HepG2 (cell line): ENCODE results near the gene CYBC1. TPM values are rescaled to one million over a fixed set of nuclear protein-coding genes. Genes with fewer than 3 reads are reported as not detected.

Experiments used
- CHD2 ChIP-seq: IDR thresholded peaks from 2 replicates; pipeline ENCODE4 v1.6.1; 2011; ENCODE audit warnings: low read depth, low read length, improper control_type of control experiment
- DNMT1 ChIP-seq: sonication (generic); formaldehyde crosslinking; IDR thresholded peaks from 2 replicates; pipeline ENCODE4 v1.5.1; 2020; ENCODE audit warnings: mild to moderate bottlenecking, missing genetic modification reagents
- EEA1 ChIP-seq: sonication (generic); formaldehyde crosslinking; IDR thresholded peaks from 2 replicates; pipeline ENCODE4 v1.5.1; 2020; ENCODE audit warnings: mild to moderate bottlenecking, missing genetic modification reagents, borderline replicate concordance
- KLF6 ChIP-seq: IDR thresholded peaks from 2 replicates; pipeline ENCODE4 v1.8.0; 2016; ENCODE audit warnings: missing biosample characterization, missing genetic modification reagents
- NFYC ChIP-seq: IDR thresholded peaks from 2 replicates; pipeline ENCODE4 v1.6.1; 2016; ENCODE audit warnings: missing genetic modification reagents, missing compliant biosample characterization
- SMARCC2 ChIP-seq: fragments of 450-650 bp; IDR thresholded peaks from 2 replicates; pipeline ENCODE4 v1.6.1; 2017; ENCODE audit warnings: antibody characterized with exemption, mild to moderate bottlenecking
- SMYD3 ChIP-seq: sonication (generic); formaldehyde crosslinking; IDR thresholded peaks from 2 replicates; pipeline ENCODE4 v1.8.1; 2023; ENCODE audit warnings: mild to moderate bottlenecking, missing genetic modification reagents
- SNAI1 ChIP-seq: sonication (generic); formaldehyde crosslinking; IDR thresholded peaks from 2 replicates; pipeline ENCODE4 v1.5.0; 2020; ENCODE audit warnings: mild to moderate bottlenecking, missing genetic modification reagents, borderline replicate concordance
- ZBTB43 ChIP-seq: sonication (generic); formaldehyde crosslinking; conservative IDR thresholded peaks from 2 replicates; pipeline ENCODE4 v1.4.0; 2020; ENCODE audit warnings: missing genetic modification reagents
- ZNF296 ChIP-seq: sonication (generic); formaldehyde crosslinking; conservative IDR thresholded peaks from 2 replicates; pipeline ENCODE4 v1.5.0; 2020; ENCODE audit warnings: mild to moderate bottlenecking, missing genetic modification reagents
- ZNF562 ChIP-seq: sonication (generic); formaldehyde crosslinking; IDR thresholded peaks from 2 replicates; pipeline ENCODE4 v1.8.0; 2022; ENCODE audit warnings: missing genetic modification reagents, borderline replicate concordance
- ZNF589 ChIP-seq: sonication (generic); formaldehyde crosslinking; conservative IDR thresholded peaks from 2 replicates; pipeline ENCODE4 v1.8.0; 2022; ENCODE audit warnings: mild to moderate bottlenecking, moderate library complexity, missing genetic modification reagents
- ZNF615 ChIP-seq: sonication (generic); formaldehyde crosslinking; IDR thresholded peaks from 2 replicates; pipeline ENCODE4 v1.5.0; 2020; ENCODE audit warnings: mild to moderate bottlenecking, missing genetic modification reagents, borderline replicate concordance
- ZNF619 ChIP-seq: sonication (generic); formaldehyde crosslinking; IDR thresholded peaks from 2 replicates; pipeline ENCODE4 v1.4.0; 2020; ENCODE audit warnings: mild to moderate bottlenecking, missing genetic modification reagents
- ZNF652 ChIP-seq: IDR thresholded peaks from 2 replicates; pipeline ENCODE4 v1.6.1; 2016; ENCODE audit warnings: low read depth, borderline replicate concordance
- polyA plus RNA-seq, 8 experiments: library from polyadenylated mRNA; depleted of rRNA in 3 of 8; stranded (reverse) in 7 of 8; unstranded in 1 of 8; fragments of >200 nt; fragmentation: Illumina TruSeq in 4 of 8; extraction: Trizol in 4 of 8; gene quantifications; 2 replicates each; pipeline versions ENCODE4 v1.2.1 to v1.2.3, GENCODE V29; 2011 to 2016; ENCODE audit warnings: low read depth in 4 of 8, missing spikeins in 1 of 8, mixed read lengths in 1 of 8; ENCODE audit not compliant: insufficient read depth in 1 of 8
- total RNA-seq, 5 experiments: library from RNA; depleted of rRNA; stranded (reverse); fragments of >200 nt; fragmentation: Illumina TruSeq; extraction: Trizol; gene quantifications; 2 replicates each; pipeline ENCODE4 v1.2.3, GENCODE V29; 2016; ENCODE audit warnings: low read depth in 1 of 5
- TF ChIP-seq, protein P1 (sequence below): sonication (generic); formaldehyde crosslinking; IDR thresholded peaks from 2 replicates; pipeline ENCODE4 v1.5.0; 2020; ENCODE audit warnings: missing genetic modification reagents
- TF ChIP-seq, protein P2 (sequence below): sonication (generic); formaldehyde crosslinking; IDR thresholded peaks from 2 replicates; pipeline ENCODE4 v1.4.0; 2020; ENCODE audit warnings: missing genetic modification reagents, borderline replicate concordance
- TF ChIP-seq, protein P3 (sequence below): sonication (generic); formaldehyde crosslinking; IDR thresholded peaks from 2 replicates; pipeline ENCODE4 v1.5.0; 2020; ENCODE audit warnings: mild to moderate bottlenecking, missing genetic modification reagents, borderline replicate concordance
- TF ChIP-seq, protein P4 (sequence below): sonication (generic); formaldehyde crosslinking; IDR thresholded peaks from 2 replicates; pipeline ENCODE4 v1.4.0; 2020; ENCODE audit warnings: mild to moderate bottlenecking, missing genetic modification reagents

Gene CYBC1
- total and polyA plus RNA-seq, 2 of the 13 experiments (the other 11 are each of a cell fraction or from before 2014, with no cell fraction given) = 43.4 to 44.1 TPM

GRCh38 chr17:82458885-82459424 lies 8.4 kb upstream of the CYBC1 start (continued):
- no peak; the same call in none of the 2 replicates for TF ChIP-seq DNMT1
- no peak for TF ChIP-seq ZNF615 (CRISPR knock-in tag)
- TF ChIP-seq, protein P1, sequence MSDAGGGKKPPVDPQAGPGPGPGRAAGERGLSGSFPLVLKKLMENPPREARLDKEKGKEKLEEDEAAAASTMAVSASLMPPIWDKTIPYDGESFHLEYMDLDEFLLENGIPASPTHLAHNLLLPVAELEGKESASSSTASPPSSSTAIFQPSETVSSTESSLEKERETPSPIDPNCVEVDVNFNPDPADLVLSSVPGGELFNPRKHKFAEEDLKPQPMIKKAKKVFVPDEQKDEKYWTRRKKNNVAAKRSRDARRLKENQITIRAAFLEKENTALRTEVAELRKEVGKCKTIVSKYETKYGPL = no peak
- TF ChIP-seq, protein P2, sequence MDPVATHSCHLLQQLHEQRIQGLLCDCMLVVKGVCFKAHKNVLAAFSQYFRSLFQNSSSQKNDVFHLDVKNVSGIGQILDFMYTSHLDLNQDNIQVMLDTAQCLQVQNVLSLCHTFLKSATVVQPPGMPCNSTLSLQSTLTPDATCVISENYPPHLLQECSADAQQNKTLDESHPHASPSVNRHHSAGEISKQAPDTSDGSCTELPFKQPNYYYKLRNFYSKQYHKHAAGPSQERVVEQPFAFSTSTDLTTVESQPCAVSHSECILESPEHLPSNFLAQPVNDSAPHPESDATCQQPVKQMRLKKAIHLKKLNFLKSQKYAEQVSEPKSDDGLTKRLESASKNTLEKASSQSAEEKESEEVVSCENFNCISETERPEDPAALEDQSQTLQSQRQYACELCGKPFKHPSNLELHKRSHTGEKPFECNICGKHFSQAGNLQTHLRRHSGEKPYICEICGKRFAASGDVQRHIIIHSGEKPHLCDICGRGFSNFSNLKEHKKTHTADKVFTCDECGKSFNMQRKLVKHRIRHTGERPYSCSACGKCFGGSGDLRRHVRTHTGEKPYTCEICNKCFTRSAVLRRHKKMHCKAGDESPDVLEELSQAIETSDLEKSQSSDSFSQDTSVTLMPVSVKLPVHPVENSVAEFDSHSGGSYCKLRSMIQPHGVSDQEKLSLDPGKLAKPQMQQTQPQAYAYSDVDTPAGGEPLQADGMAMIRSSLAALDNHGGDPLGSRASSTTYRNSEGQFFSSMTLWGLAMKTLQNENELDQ (CRISPR knock-in tag) = no peak
- TF ChIP-seq ZNF652 (CRISPR knock-in tag) = no peak
- TF ChIP-seq ZNF619 (CRISPR knock-in tag) = no peak
- TF ChIP-seq, protein P3, sequence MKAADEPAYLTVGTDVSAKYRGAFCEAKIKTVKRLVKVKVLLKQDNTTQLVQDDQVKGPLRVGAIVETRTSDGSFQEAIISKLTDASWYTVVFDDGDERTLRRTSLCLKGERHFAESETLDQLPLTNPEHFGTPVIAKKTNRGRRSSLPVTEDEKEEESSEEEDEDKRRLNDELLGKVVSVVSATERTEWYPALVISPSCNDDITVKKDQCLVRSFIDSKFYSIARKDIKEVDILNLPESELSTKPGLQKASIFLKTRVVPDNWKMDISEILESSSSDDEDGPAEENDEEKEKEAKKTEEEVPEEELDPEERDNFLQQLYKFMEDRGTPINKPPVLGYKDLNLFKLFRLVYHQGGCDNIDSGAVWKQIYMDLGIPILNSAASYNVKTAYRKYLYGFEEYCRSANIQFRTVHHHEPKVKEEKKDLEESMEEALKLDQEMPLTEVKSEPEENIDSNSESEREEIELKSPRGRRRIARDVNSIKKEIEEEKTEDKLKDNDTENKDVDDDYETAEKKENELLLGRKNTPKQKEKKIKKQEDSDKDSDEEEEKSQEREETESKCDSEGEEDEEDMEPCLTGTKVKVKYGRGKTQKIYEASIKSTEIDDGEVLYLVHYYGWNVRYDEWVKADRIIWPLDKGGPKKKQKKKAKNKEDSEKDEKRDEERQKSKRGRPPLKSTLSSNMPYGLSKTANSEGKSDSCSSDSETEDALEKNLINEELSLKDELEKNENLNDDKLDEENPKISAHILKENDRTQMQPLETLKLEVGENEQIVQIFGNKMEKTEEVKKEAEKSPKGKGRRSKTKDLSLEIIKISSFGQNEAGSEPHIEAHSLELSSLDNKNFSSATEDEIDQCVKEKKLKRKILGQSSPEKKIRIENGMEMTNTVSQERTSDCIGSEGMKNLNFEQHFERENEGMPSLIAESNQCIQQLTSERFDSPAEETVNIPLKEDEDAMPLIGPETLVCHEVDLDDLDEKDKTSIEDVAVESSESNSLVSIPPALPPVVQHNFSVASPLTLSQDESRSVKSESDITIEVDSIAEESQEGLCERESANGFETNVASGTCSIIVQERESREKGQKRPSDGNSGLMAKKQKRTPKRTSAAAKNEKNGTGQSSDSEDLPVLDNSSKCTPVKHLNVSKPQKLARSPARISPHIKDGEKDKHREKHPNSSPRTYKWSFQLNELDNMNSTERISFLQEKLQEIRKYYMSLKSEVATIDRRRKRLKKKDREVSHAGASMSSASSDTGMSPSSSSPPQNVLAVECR (CRISPR knock-in tag) = peak; percentile 6
- peak; percentile 89 for TF ChIP-seq EEA1 (CRISPR knock-in tag)
- TF ChIP-seq, protein P4, sequence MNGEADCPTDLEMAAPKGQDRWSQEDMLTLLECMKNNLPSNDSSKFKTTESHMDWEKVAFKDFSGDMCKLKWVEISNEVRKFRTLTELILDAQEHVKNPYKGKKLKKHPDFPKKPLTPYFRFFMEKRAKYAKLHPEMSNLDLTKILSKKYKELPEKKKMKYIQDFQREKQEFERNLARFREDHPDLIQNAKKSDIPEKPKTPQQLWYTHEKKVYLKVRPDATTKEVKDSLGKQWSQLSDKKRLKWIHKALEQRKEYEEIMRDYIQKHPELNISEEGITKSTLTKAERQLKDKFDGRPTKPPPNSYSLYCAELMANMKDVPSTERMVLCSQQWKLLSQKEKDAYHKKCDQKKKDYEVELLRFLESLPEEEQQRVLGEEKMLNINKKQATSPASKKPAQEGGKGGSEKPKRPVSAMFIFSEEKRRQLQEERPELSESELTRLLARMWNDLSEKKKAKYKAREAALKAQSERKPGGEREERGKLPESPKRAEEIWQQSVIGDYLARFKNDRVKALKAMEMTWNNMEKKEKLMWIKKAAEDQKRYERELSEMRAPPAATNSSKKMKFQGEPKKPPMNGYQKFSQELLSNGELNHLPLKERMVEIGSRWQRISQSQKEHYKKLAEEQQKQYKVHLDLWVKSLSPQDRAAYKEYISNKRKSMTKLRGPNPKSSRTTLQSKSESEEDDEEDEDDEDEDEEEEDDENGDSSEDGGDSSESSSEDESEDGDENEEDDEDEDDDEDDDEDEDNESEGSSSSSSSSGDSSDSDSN (CRISPR knock-in tag) = peak; percentile 3; the same call in 1 of the 2 replicates
- no peak for TF ChIP-seq NFYC (CRISPR knock-in tag)
- no peak for TF ChIP-seq CHD2
- TF ChIP-seq KLF6 (CRISPR knock-in tag) = no peak
- TF ChIP-seq ZNF562 (CRISPR knock-in tag) = no peak
- no peak for TF ChIP-seq SMYD3 (CRISPR knock-in tag)
- no peak for TF ChIP-seq ZNF296 (CRISPR knock-in tag)
- no peak for TF ChIP-seq SNAI1 (CRISPR knock-in tag)
- no peak for TF ChIP-seq ZNF589 (CRISPR knock-in tag)
- TF ChIP-seq SMARCC2 = no peak
- peak; percentile 32; the same call in 1 of the 2 replicates for TF ChIP-seq ZBTB43 (CRISPR knock-in tag)
